ENCODE measurements around the gene UFC1. TPM values are rescaled to one million over a fixed set of nuclear protein-coding genes. Genes with fewer than 3 reads are reported as not detected.

The UFC1 gene
- total RNA-seq, 1 experiment from 2014 or later, result 178 TPM

GRCh38 chr1:161176468-161177111 lies 22.8 kb downstream of the UFC1 start:
- no peaks in the 10 kb centered on the region for H3K9me3 ChIP-seq
- DNase-seq, result no peak
- H3K27me3 ChIP-seq, result no peaks in the 10 kb centered on the region
- H3K4me3 ChIP-seq, result peak overlapping the region; percentile 91
- peaks cover 37% of the 10 kb centered on the region for H3K36me3 ChIP-seq

- no peaks in the 10 kb centered on the region for H3K27me3 ChIP-seq
- H3K4me3 ChIP-seq, result peak within 1 kb of the TSS; percentile 91
- peak; percentile 88 for DNase-seq
- no peaks in the 10 kb centered on the region for H3K9me3 ChIP-seq
- H3K36me3 ChIP-seq, result peaks cover 29% of the 10 kb centered on the region
Measured at GRCh38 chr1:161177112-161177935, 23.5 kb downstream of the UFC1 start, which contains the start of gene B4GALT3. Gene B4GALT3, minus strand, starts transcription at chr1:161177507. Its CDS starts 1,447 bp downstream, at chr1:161176060.

GRCh38 chr1:161177936-161178244 lies 24.1 kb downstream of the UFC1 start:
- Histone ChIP-seq H3K9me3 (no peaks in the 10 kb centered on the region), H3K4me3 (peak overlapping the region; percentile 91), H3K27me3 (no peaks in the 10 kb centered on the region), H3K36me3 (peaks cover 24% of the 10 kb centered on the region)
- DNase-seq, result no peak

GRCh38 chr1:161179698-161180097 lies 25.9 kb downstream of the UFC1 start:
- peaks cover 9% of the 10 kb centered on the region for H3K36me3 ChIP-seq
- no peaks in the 10 kb centered on the region for H3K27me3 ChIP-seq
- no peak for DNase-seq
- no peak overlapping the region for H3K4me3 ChIP-seq
- H3K9me3 ChIP-seq, result no peaks in the 10 kb centered on the region

GRCh38 chr1:161180639-161181038 lies 26.9 kb downstream of the UFC1 start:
- Histone ChIP-seq H3K4me3 (no peak overlapping the region), H3K27me3 (no peaks in the 10 kb centered on the region), H3K36me3 (peaks cover 2% of the 10 kb centered on the region), H3K9me3 (no peaks in the 10 kb centered on the region)
- no peak for DNase-seq

DNA sequence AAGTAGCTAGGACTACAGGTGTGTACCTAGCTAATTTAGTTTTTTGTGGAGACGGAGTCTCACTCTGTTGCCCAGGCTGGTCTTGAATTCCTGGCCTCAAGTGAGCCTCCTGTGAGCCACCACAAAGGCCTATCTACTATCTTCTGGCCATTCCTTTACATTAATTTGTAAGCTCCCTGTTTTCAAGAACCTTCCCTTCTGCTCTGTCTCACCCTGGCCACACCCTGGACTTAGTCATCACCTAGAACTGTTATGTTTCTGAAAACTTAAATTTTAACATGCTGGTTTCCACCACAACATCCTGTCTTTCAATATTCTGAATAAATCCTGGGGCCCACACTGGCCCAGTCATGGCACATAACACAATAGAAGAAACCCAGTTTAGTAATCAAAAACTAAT lies 28.4 kb downstream of the UFC1 start:
- Histone ChIP-seq H3K27me3 (no peaks in the 10 kb centered on the region), H3K36me3 (no peaks in the 10 kb centered on the region), H3K4me3 (no peak overlapping the region), H3K9me3 (no peaks in the 10 kb centered on the region)
- DNase-seq, result peak; percentile 56

- Histone ChIP-seq H3K36me3 (peaks cover 6% of the 10 kb centered on the region; the same call in 1 of the 2 replicates), H3K27me3 (no peaks in the 10 kb centered on the region), H3K4me3 (no peak overlapping the region), H3K9me3 (no peaks in the 10 kb centered on the region)
- peak; percentile 56 for DNase-seq
Measured at GRCh38 chr1:161185282-161185682, 31.5 kb downstream of the UFC1 start.

- Histone ChIP-seq H3K36me3 (peaks cover 9% of the 10 kb centered on the region), H3K27me3 (no peaks in the 10 kb centered on the region), H3K9me3 (no peaks in the 10 kb centered on the region), H3K4me3 (no peak overlapping the region)
- no peak for DNase-seq
Measured at GRCh38 chr1:161185732-161186311, 32.0 kb downstream of the UFC1 start.

DNA sequence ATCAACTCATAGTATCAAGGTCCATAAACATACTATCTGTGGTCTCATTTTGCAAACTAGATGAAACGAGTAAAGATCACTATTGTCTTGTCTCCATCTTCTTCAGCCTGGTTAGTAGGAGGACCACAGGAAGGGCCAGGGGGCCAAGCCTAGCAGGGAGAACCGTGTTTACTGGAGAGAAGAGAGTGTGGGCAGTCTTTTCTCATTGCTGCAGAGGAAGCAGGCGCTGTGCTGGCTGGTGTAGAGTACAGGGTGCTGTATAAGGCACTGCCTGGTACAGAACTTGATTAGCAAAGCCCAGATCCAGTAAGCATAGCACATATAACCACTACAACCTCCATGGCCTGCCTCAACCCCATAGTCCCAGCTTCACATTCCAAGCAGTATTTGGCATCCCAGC lies 33.5 kb downstream of the UFC1 start:
- no peaks in the 10 kb centered on the region for H3K9me3 ChIP-seq
- DNase-seq, result no peak
- H3K27me3 ChIP-seq, result no peaks in the 10 kb centered on the region
- no peak overlapping the region for H3K4me3 ChIP-seq
- peaks cover 24% of the 10 kb centered on the region for H3K36me3 ChIP-seq

- no peak for DNase-seq
- Histone ChIP-seq H3K27me3 (no peaks in the 10 kb centered on the region), H3K9me3 (no peaks in the 10 kb centered on the region), H3K36me3 (peaks cover 33% of the 10 kb centered on the region), H3K4me3 (no peak overlapping the region)
Measured at GRCh38 chr1:161188381-161188780, 34.6 kb downstream of the UFC1 start.

DNA sequence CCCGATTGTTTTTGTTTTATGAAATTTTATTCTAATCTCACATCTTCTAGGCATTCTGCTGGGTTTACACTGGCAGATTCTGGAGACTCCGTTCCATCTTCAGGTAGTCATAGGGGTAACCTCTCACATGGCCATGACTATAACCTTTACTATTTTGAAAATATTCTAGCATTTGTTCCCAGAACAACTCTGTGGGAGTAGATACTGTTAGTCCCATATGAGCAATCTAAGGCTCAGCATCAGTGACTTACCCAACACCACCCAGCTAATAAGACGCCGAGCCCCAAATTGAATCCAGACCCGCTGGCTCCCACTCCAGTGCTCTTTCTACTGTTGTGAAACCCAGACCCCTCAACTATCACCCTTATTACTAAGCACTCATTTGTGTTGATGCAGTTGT lies 35.3 kb downstream of the UFC1 start:
- Histone ChIP-seq H3K36me3 (peaks cover 35% of the 10 kb centered on the region), H3K27me3 (no peaks in the 10 kb centered on the region), H3K4me3 (no peak overlapping the region), H3K9me3 (no peaks in the 10 kb centered on the region)
- no peak for DNase-seq

GRCh38 chr1:161190962-161191521 lies 37.3 kb downstream of the UFC1 start:
- no peak overlapping the region for H3K4me3 ChIP-seq
- H3K36me3 ChIP-seq, result peaks cover 52% of the 10 kb centered on the region
- H3K9me3 ChIP-seq, result no peaks in the 10 kb centered on the region
- no peaks in the 10 kb centered on the region for H3K27me3 ChIP-seq
- DNase-seq, result no peak

DNA sequence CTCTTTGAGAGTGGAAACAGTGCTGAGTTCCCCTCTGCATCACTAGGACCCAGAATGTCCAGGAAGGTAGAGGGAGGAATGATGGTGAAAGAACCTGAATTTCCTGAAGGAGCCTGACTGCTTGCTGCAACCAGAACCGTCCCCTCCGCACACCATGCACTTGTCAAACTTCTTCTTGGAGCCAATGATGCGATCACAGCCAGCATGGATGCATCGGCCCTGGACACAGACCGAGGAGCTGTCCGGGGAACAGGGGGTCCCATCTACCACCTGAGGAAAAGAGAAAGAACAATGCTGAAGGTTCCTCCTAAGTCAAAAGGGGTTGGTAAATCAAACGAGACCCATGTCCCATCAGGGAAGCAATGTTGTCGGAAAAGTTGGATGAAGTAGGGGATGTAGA lies 38.2 kb downstream of the UFC1 start:
- no peaks in the 10 kb centered on the region for H3K27me3 ChIP-seq
- H3K36me3 ChIP-seq, result peaks cover 59% of the 10 kb centered on the region
- DNase-seq, result no peak
- H3K9me3 ChIP-seq, result no peaks in the 10 kb centered on the region
- H3K4me3 ChIP-seq, result no peak overlapping the region

DNA sequence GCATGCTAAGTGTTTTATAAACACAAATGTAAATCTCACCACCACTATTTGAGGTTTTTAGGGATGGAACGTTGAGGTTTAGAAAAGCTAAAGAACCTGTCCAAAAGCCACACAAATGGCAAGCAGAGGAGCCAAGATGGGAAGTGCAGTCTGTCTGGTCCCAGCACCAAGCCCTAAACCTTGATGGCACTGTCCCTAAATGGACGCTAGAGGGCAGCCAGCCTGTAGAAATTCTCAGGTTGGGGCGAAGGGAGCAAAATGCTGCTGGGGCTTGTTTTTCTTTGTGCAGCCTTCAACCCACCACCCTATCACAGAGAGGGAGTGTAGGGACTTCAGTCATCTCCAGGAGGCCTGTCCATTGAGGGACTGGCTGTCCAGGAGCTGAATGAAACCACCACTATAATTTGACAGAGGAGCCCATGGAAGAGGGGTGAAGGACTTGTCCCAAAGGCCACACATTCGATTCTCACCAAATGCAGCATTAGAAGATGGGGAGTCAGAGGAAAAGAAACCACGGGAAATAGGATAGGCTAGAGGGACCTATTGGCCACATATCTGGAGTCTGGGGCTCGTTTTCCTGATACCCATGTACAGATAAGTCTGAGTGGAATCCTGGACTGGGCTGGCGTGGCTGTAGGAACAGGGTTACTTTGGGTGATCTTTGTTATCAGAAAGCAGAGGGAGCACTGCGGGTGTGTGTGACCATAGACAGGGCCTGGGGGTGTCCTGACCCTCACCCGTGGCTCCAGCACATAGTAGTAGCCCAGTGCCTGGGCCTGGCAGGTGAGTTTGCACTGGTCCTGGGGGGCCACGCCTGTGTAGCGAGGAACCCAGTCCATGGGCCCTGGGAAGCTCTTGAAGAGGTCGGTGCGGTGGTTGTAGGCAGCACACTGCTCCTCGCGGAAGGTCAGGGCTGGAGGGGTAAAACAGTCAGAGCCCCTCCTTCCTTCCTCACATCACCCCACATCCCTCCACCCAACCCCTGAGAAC lies 39.0 kb downstream of the UFC1 start:
- Histone ChIP-seq H3K27me3 (no peaks in the 10 kb centered on the region), H3K9me3 (no peaks in the 10 kb centered on the region), H3K36me3 (peaks cover 59% of the 10 kb centered on the region), H3K4me3 (no peak overlapping the region)
- peak; percentile 50 for DNase-seq

DNA sequence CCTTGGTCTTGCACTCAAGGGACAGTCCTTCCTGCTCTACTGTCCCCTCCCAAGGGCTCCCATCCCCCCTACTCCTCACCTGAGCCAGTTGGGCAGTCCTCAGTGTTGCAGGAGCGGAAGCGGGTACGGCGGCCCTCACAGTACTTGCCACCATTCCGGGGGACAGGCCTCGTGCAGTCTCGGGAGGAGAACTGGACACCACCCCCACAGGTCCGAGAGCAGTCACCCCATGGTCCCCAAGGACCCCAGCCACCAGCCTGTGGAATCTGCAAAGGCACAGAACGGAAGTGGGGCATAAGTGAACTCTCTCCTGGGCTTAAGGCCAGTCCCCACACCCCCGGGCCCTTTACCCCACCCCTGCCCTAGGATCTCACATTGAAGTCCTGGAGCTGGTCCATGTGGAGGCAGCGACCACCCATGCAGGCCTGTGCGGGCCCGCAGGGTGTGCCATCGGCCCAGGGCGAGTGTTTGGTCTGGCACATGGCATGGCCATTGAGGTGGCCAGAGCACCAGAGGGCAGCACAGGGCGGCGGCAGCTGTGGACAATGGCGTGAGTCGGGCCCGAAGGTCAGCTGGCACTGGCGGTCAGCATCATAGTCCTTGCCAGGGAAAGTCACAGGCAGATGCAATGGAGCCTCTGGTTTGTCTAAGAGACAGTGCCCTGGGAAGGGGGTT lies 39.9 kb downstream of the UFC1 start:
- peak; percentile 23 for DNase-seq
- Histone ChIP-seq H3K9me3 (no peaks in the 10 kb centered on the region), H3K4me3 (no peak overlapping the region), H3K36me3 (peaks cover 59% of the 10 kb centered on the region), H3K27me3 (no peaks in the 10 kb centered on the region)

GRCh38 chr1:161195171-161195570 lies 41.4 kb downstream of the UFC1 start:
- DNase-seq, result no peak
- peaks cover 53% of the 10 kb centered on the region for H3K36me3 ChIP-seq
- no peak overlapping the region for H3K4me3 ChIP-seq
- no peaks in the 10 kb centered on the region for H3K9me3 ChIP-seq
- H3K27me3 ChIP-seq, result no peaks in the 10 kb centered on the region
